HEK293T (cell line): ENCODE measurements around the gene GSAP.

Experiments used
- BHLHE40 ChIP-seq: fragments of 450-650 bp; IDR thresholded peaks from 2 replicates; pipeline ENCODE4 v1.6.1; 2016; ENCODE audit warnings: mild to moderate bottlenecking, moderate library complexity, borderline replicate concordance
- LEF1 ChIP-seq: fragments of 450-650 bp; IDR thresholded peaks from 2 replicates; pipeline ENCODE4 v1.6.1; 2017; ENCODE audit warnings: mild to moderate bottlenecking, borderline replicate concordance
- NFRKB ChIP-seq: fragments of 450-650 bp; IDR thresholded peaks from 2 replicates; pipeline ENCODE4 v1.6.1; 2016; ENCODE audit warnings: mild to moderate bottlenecking, moderate library complexity
- SP1 ChIP-seq: fragments of 450-650 bp; IDR thresholded peaks from 2 replicates; pipeline ENCODE4 v1.6.1; 2017

DNA sequence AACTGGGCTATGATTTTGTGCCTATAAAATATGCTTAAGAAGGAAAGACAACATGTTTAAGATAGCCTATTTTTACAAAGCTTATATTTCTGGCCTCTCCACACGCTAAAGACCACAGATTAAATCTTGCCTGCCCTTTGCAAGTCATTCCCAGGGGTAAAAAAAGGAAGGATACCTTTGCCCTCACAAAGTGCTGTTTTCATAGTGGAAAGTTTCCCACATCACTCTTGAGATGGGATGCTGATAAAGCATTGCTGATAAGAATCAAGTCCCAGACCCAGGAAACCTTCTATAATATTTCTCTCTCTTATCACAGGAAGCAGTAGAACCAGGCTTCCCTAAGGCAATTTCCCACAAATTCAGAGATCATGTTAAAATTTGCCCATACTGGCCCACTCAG, 56.5 kb downstream of the GSAP start:
- no peak for TF ChIP-seq SP1
- TF ChIP-seq LEF1, result no peak
- TF ChIP-seq NFRKB, result no peak
- no peak for TF ChIP-seq BHLHE40
